Brain pericyte (primary cell): ENCODE results near the gene B4GALT3.

Experiments used
- DNase-seq: peaks from one replicate; pipeline ENCODE4 v3.0.0-alpha.2; 2012; ENCODE audit warnings: low read depth, low spot score

B4GALT3 gene

DNA sequence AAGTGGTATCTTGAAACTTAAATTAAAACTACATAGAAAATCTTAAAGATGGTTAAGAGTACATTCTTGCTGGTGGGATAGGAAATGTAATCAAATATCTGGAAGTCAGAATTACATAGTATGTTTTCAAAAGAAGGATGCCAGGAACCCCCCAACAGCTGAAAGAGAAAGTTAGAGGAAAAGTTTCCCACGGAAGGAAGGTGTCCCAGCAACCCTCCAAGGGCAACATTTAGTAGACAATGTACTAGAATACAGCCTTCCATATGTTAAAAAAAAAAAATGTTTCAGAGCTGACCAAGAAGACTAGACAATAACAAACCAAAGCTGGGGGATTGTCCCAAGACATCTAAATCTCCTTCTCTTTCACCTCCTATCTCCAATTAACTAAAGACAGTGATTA is 47.0 kb downstream of the B4GALT3 start:
- DNase-seq, result no peak

DNA sequence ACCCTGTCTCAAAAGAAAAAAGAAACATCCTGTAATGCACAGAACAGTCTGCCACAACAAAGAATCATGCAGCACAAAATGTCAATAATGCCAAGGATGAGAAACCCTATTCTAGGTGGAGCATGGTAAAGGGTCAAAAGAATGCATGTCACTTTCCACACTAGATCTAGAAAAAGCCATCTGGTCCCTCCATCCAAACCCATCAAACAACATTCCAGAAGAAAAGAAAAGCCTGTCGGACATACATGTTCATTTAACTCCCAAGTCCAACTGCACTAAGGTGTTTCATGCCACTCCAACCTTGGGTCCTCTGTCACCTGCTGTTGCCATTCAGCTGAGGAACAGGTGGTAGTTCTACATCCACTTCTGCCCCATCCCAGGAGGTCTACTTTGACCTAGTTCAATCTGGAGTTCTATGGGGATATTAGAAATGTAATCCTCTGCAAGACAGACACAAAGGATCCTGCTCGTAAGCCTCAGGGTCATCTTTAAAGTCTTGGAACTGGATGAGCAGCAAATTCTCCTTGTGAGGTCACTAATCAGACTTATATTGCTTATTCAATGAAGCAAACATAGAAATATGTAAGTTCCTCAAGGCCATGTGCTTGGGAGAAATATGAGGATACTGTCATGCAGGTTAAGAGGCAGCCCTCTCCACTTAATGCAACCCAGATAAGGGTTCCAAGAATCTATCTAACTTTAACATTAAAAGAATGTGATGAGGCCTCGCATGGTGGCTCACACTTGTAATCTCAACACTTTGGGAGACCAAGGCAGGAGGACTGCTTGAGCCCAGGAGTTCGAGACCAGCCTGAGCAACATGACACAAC is 48.5 kb downstream of the B4GALT3 start:
- no peak for DNase-seq

DNA sequence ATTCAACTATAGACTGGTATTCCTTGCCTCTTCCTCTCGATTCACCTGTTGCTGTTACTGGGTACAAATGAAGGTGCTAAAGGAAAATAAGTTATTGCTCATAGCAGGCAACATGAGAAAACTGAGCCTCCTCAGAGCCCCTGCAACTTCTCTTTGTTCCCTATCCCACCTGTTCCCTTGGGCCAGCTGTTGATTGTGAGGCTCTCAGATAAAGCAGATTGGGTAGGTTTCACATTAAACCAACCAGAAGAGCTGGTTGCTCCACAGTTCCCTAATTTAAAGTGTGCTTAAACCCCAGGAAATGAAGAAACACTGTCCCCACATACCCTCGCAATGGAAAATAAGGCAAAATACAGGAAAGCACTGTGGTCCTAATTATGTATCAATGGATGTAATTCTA is 49.7 kb downstream of the B4GALT3 start:
- no peak for DNase-seq

DNA sequence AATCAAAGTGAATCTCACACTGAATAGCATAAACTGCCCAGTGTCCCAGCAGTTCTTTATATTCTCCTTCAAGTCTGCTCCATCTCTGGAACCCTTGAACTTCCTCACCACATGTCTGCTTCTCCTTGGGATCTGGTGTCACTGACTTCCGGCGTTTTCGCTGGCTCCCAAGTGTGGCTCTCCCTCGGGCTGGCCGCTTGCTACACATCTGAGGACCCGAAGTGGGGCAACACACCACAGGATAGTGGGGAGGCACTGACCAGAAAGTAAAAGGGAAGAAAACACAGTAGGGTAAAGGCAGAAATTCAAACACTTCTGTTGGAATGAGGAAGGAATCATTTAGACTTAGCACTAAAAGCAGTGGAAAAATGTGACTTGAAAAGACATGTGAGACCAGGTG is 54.3 kb downstream of the B4GALT3 start:
- DNase-seq, result no peak

DNA sequence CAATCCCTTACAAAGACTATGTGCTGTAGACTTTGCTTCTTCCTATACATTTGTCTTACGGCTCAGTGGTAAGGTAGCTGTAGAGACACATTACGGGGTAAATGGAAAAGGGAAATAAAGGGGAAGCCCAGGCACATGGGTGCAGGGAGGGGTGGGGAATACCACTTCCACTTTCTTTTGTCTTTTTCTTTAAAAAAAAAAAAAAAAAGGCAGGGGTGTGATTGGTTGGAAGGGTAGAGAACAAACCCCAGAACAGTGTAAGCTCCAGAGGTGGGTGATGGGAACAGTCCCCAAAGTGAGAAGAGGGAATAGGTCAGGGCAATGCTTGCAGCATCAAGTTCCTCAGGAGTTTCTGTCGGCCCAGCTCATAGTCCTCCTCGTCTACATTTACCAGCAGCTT is 55.5 kb downstream of the B4GALT3 start:
- DNase-seq, result no peak
